ENCODE data around the gene RNF224. TPM values are rescaled to one million over a fixed set of nuclear protein-coding genes. Genes with fewer than 3 reads are reported as not detected.

The RNF224 gene
- total RNA-seq, 1 donor from 2014 or later = not detected

Other genes with a start within 250 kb of the RNF224 start
- 1.7 TPM in 1 of 2 replicates, not detected in the other for gene PTGDS, start 250.0 kb upstream of the RNF224 start, total RNA-seq
- gene LCNL1, start 244.5 kb upstream of the RNF224 start, total RNA-seq = 0.85 TPM in 1 of 2 replicates, not detected in the other
- 14.9 and 23.6 TPM in 2 replicates for gene PAXX, start 235.1 kb upstream of the RNF224 start, total RNA-seq
- 0.56 and 1.7 TPM in 2 replicates for gene CLIC3, start 230.9 kb upstream of the RNF224 start, total RNA-seq
- gene ABCA2, start 199.3 kb upstream of the RNF224 start, total RNA-seq = 10.4 and 20.3 TPM in 2 replicates
- not detected in 2 replicates for gene FUT7, start 195.4 kb upstream of the RNF224 start, total RNA-seq
- 14.6 and 20.3 TPM in 2 replicates for gene NPDC1, start 181.3 kb upstream of the RNF224 start, total RNA-seq
- not detected in 2 replicates for gene ENTPD2, start 173.4 kb upstream of the RNF224 start, total RNA-seq
- 0.85 and 10.4 TPM in 2 replicates for gene SAPCD2, start 156.9 kb upstream of the RNF224 start, total RNA-seq
- 5.9 and 16.1 TPM in 2 replicates for gene UAP1L1, start 150.0 kb upstream of the RNF224 start, total RNA-seq
- gene MAN1B1, start 140.5 kb upstream of the RNF224 start, total RNA-seq = 67.3 and 120 TPM in 2 replicates
- 33.9 and 69.9 TPM in 2 replicates for gene DPP7, start 112.8 kb upstream of the RNF224 start, total RNA-seq
- under 0.01 and 0.19 TPM in 2 replicates for gene GRIN1, start 88.3 kb upstream of the RNF224 start, total RNA-seq
- gene LRRC26, start 57.5 kb upstream of the RNF224 start, total RNA-seq = not detected in 2 replicates
- not detected in 2 replicates for gene TMEM210, start 55.4 kb upstream of the RNF224 start, total RNA-seq
- gene ANAPC2, start 38.9 kb upstream of the RNF224 start, total RNA-seq = 16.9 and 21.5 TPM in 2 replicates
- 43.1 and 109 TPM in 2 replicates for gene SSNA1, start 38.8 kb upstream of the RNF224 start, total RNA-seq
- 4.2 and 7.7 TPM in 2 replicates for gene TPRN, start 26.8 kb upstream of the RNF224 start, total RNA-seq
- gene TMEM203, start 21.9 kb upstream of the RNF224 start, total RNA-seq = 36.9 and 42.9 TPM in 2 replicates
- gene NDOR1, start 21.8 kb upstream of the RNF224 start, total RNA-seq = 2.8 and 5.9 TPM in 2 replicates
- 0.19 and 0.28 TPM in 2 replicates for gene RNF208, start 5.3 kb upstream of the RNF224 start, total RNA-seq
- under 0.01 and 0.19 TPM in 2 replicates for gene CYSRT1, start 2.3 kb upstream of the RNF224 start, total RNA-seq
- gene SLC34A3, start 3.4 kb downstream of the RNF224 start, total RNA-seq = not detected in 2 replicates
- gene TUBB4B, start 13.8 kb downstream of the RNF224 start, total RNA-seq = 99.2 and 1,104 TPM in 2 replicates
- not detected in 2 replicates for gene STPG3, start 23.8 kb downstream of the RNF224 start, total RNA-seq
- 45.1 and 65.0 TPM in 2 replicates for gene NELFB, start 27.8 kb downstream of the RNF224 start, total RNA-seq
- 13.8 and 31.1 TPM in 2 replicates for gene TOR4A, start 50.2 kb downstream of the RNF224 start, total RNA-seq
- gene NRARP, start 74.8 kb downstream of the RNF224 start, total RNA-seq = 0.28 and 0.77 TPM in 2 replicates
- gene EXD3, start 195.7 kb downstream of the RNF224 start, total RNA-seq = 5.2 and 18.0 TPM in 2 replicates
- gene NOXA1, start 195.9 kb downstream of the RNF224 start, total RNA-seq = 0.28 TPM in 1 of 2 replicates, not detected in the other
- not detected in 2 replicates for gene ENTPD8, start 213.9 kb downstream of the RNF224 start, total RNA-seq
- gene NSMF, start 231.8 kb downstream of the RNF224 start, total RNA-seq = 15.2 and 17.3 TPM in 2 replicates

All from regular cardiac myocyte (primary cell).